ENCODE measurements around the gene GLB1L3. TPM values are rescaled to one million over a fixed set of nuclear protein-coding genes. Genes with fewer than 3 reads are reported as not detected.

GLB1L3 gene
- total and polyA plus RNA-seq, 2 donors (not counting 3 experiments of a cell fraction or from before 2014, with no cell fraction given): not detected

DNA sequence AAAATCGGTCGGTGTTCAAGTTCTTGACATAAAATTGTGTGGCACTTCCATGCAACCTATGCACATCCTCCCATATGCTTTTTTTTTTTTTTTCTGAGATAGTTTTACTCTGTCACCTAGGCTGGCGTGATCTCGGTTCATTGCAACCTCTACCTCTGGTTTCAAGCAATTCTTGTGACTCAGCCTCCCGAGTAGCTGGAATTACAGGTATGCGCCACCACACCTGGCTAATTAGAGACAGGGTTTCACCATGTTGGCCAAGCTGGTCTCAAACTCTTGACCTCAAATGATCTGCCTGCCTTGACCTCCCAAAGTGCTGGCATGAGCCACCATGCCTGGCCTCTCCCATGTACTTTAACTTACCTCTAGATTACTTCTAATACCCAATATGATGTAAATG is 15.0 kb downstream of the GLB1L3 start:
- BruUV-seq (replicated peaks): no TSS peak
- Histone ChIP-seq H2AFZ (ENCODE audit: low read depth, low read length) (no peak overlapping the region), H3K9me1 (replicated peaks; ENCODE audit: control insufficient read depth, extremely low read depth, insufficient read depth, low read length) (no peaks in the 10 kb centered on the region), H3K4me1 (ENCODE audit: control insufficient read depth, extremely low read depth, insufficient read depth, low read length) (no peaks in the 10 kb centered on the region), H3K79me2 (ENCODE audit: control insufficient read depth, insufficient read depth, low read length) (no peaks in the 10 kb centered on the region), H3K36me3 (ENCODE audit: control insufficient read depth in 2 of 2, extremely low read depth in 1 of 2, insufficient read depth in 2 of 2, low read length in 2 of 2) (no peaks in the 10 kb centered on the region), H3K27me3 (ENCODE audit: control insufficient read depth in 2 of 2, insufficient read depth in 2 of 2, low read length in 2 of 2) (no peaks in the 10 kb centered on the region), H3K9me3 (replicated peaks; ENCODE audit: control insufficient read depth, insufficient read depth, low read length) (no peaks in the 10 kb centered on the region), H4K20me1 (replicated peaks; ENCODE audit: control insufficient read depth, extremely low read depth, insufficient read depth, low read length) (no peaks in the 10 kb centered on the region), H3K9ac (replicated peaks; ENCODE audit: extremely low read depth, insufficient read depth, low read length) (no peak overlapping the region), H3K4me2 (ENCODE audit: insufficient read depth, low read length) (no peak overlapping the region), H3K27ac (ENCODE audit: insufficient read depth, low read depth, low read length) (no peak overlapping the region), H3K4me3 (replicated peaks in 1 of 3; ENCODE audit: insufficient read depth in 1 of 3, low read depth in 1 of 3, low read length in 3 of 3) (no peak overlapping the region)
- no peak for FAIRE-seq
- dilution Hi-C loops (cut with MboI; ENCODE audit: extremely low pct_ligation_motif_present, low sequenced_read_pairs): no loop called here
- no peak for TF ChIP-seq MYC (IDR thresholded peaks at IDR 0.05; ENCODE audit: low read depth, low read length)
- TF ChIP-seq FOS (IDR thresholded peaks at IDR 0.05; ENCODE audit: borderline replicate concordance, insufficient read depth, low read length): no peak
- no peak for TF ChIP-seq POLR2A (IDR thresholded peaks at IDR 0.05; ENCODE audit: low read depth, low read length)
- no peak for TF ChIP-seq POLR2AphosphoS5 (IDR thresholded peaks at IDR 0.05; ENCODE audit: insufficient read depth, low read depth, low read length)
- TF ChIP-seq GATA2 (IDR thresholded peaks at IDR 0.05; ENCODE audit: insufficient read depth, insufficient read length, low read depth, low read length): no peak
- no peak for TF ChIP-seq EZH2 (IDR thresholded peaks at IDR 0.05; ENCODE audit: borderline replicate concordance, low read depth, low read length, severe bottlenecking)
- TF ChIP-seq, protein P1, sequence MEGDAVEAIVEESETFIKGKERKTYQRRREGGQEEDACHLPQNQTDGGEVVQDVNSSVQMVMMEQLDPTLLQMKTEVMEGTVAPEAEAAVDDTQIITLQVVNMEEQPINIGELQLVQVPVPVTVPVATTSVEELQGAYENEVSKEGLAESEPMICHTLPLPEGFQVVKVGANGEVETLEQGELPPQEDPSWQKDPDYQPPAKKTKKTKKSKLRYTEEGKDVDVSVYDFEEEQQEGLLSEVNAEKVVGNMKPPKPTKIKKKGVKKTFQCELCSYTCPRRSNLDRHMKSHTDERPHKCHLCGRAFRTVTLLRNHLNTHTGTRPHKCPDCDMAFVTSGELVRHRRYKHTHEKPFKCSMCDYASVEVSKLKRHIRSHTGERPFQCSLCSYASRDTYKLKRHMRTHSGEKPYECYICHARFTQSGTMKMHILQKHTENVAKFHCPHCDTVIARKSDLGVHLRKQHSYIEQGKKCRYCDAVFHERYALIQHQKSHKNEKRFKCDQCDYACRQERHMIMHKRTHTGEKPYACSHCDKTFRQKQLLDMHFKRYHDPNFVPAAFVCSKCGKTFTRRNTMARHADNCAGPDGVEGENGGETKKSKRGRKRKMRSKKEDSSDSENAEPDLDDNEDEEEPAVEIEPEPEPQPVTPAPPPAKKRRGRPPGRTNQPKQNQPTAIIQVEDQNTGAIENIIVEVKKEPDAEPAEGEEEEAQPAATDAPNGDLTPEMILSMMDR (IDR thresholded peaks at IDR 0.05; ENCODE audit: extremely low read depth in 1 of 2, insufficient read depth in 1 of 2, low read depth in 1 of 2, low read length in 2 of 2): no peak
- no peak for TF ChIP-seq JUN (IDR thresholded peaks at IDR 0.05; ENCODE audit: borderline replicate concordance, insufficient read depth, insufficient read length, low read depth)
- intact Hi-C loops (cut with micrococcal nuclease): no loop called here
- ChIA-PET POLR2A (no interaction called here), CTCF (interaction anchor here (1.0 to 1.1 kb wide), 2 partner anchors 29 to 33 kb away, joined by 3 to 4 read pairs; no protein-coding TSS in a partner anchor)
- no peak for DNase-seq (ENCODE audit: low read depth, low spot score)
